ENCODE measurements around the gene FPR2. TPM values are rescaled to one million over a fixed set of nuclear protein-coding genes. Genes with fewer than 3 reads are reported as not detected.

Gene FPR2
- total RNA-seq, 1 donor from 2014 or later: not detected

DNA sequence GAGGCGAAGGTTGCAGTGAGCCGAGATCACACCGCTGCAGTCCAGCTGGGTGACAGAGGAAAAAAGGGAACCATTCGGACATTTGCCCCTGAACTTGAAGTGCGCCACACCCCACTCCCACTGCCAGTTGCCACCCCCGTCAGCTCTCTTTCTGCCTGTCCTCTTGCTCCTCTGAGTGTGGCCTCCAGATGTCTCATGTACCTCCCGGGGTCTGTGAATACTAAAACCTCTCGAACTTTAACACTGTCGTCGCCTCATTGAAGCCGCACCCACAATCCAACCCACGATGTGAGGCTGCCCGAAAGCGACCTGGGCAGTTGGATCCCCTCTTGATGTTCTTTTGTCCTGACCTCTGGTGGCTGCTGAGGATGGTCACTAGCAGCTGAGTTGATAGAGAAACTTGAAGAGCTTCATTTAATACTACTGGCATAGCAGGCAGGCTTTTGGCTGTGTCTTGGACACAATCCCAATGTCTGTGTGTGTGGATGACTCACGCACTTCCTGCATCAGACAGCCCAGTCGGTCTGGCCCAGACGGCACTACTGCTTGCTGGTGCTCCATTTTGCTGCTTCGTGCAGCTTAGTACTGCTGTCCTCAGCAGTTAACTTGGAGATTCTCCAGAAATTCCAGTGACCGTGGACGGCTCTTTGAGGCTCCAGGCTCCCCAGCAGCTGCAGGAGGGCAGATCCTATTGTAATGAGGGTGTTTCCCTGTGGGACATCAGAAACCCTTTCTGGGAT lies 38.2 kb downstream of the FPR2 start:
- peaks cover 11% of the 10 kb centered on the region for H3K4me1 ChIP-seq (ENCODE audit: insufficient read depth, low read length)
- FAIRE-seq (peak; percentile 95), DNase-seq (ENCODE audit: low read depth) (peak; percentile 95)
- H3K27me3 ChIP-seq (ENCODE audit: insufficient read depth, low read length): no peaks in the 10 kb centered on the region
- TF ChIP-seq, protein P1, sequence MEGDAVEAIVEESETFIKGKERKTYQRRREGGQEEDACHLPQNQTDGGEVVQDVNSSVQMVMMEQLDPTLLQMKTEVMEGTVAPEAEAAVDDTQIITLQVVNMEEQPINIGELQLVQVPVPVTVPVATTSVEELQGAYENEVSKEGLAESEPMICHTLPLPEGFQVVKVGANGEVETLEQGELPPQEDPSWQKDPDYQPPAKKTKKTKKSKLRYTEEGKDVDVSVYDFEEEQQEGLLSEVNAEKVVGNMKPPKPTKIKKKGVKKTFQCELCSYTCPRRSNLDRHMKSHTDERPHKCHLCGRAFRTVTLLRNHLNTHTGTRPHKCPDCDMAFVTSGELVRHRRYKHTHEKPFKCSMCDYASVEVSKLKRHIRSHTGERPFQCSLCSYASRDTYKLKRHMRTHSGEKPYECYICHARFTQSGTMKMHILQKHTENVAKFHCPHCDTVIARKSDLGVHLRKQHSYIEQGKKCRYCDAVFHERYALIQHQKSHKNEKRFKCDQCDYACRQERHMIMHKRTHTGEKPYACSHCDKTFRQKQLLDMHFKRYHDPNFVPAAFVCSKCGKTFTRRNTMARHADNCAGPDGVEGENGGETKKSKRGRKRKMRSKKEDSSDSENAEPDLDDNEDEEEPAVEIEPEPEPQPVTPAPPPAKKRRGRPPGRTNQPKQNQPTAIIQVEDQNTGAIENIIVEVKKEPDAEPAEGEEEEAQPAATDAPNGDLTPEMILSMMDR (IDR thresholded peaks at IDR 0.05; ENCODE audit: insufficient read depth, low read depth, low read length): no peak
- TF ChIP-seq EZH2 (IDR thresholded peaks at IDR 0.05; ENCODE audit: insufficient read depth, low read length): no peak
- H3K27me3 Mint-ChIP-seq (ENCODE audit: low read depth, unreplicated experiment): no peaks in the 10 kb centered on the region
- H3K9me3 Mint-ChIP-seq (ENCODE audit: unreplicated experiment): peaks cover 17% of the 10 kb centered on the region
- H3K4me2 ChIP-seq (ENCODE audit: low read length): peak overlapping the region; percentile 59
- H3K9ac ChIP-seq (ENCODE audit: low read length): no peak overlapping the region
- no peak overlapping the region for H2AFZ ChIP-seq (ENCODE audit: low read depth, low read length)
- no peaks in the 10 kb centered on the region for H3K36me3 ChIP-seq (ENCODE audit: insufficient read depth, low read length)
- H3K4me3 ChIP-seq (ENCODE audit: insufficient read depth, low read depth, low read length): no peak overlapping the region
- no peak overlapping the region for H3K4me3 Mint-ChIP-seq (ENCODE audit: unreplicated experiment)
- H4K20me1 ChIP-seq (ENCODE audit: insufficient read depth, low read length): no peaks in the 10 kb centered on the region
- H3K9me3 ChIP-seq (ENCODE audit: insufficient read depth, low read depth, low read length): peaks cover 3% of the 10 kb centered on the region
- no peak overlapping the region for H3K27ac Mint-ChIP-seq (ENCODE audit: unreplicated experiment)
- no peaks in the 10 kb centered on the region for H3K36me3 Mint-ChIP-seq (ENCODE audit: low read depth, unreplicated experiment)
- peaks cover 3% of the 10 kb centered on the region for H3K4me1 Mint-ChIP-seq (ENCODE audit: low read depth, unreplicated experiment)
- H3K27ac ChIP-seq (ENCODE audit: low read depth, low read length): peak overlapping the region; percentile 58
- no peaks in the 10 kb centered on the region for H3K79me2 ChIP-seq (ENCODE audit: insufficient read depth, low read length)

GRCh38 chr19:51799774-51800472 lies 38.9 kb downstream of the FPR2 start:
- H3K4me3 ChIP-seq (ENCODE audit: insufficient read depth, low read depth, low read length): no peak overlapping the region
- TF ChIP-seq, protein P1 (IDR thresholded peaks at IDR 0.05; ENCODE audit: insufficient read depth, low read depth, low read length): no peak
- TF ChIP-seq EZH2 (IDR thresholded peaks at IDR 0.05; ENCODE audit: insufficient read depth, low read length): no peak
- H3K36me3 ChIP-seq (ENCODE audit: insufficient read depth, low read length): no peaks in the 10 kb centered on the region
- Mint-ChIP-seq H3K9me3 (ENCODE audit: unreplicated experiment) (peaks cover 21% of the 10 kb centered on the region), H3K27me3 (ENCODE audit: low read depth, unreplicated experiment) (no peaks in the 10 kb centered on the region), H3K4me3 (ENCODE audit: unreplicated experiment) (no peak overlapping the region), H3K36me3 (ENCODE audit: low read depth, unreplicated experiment) (no peaks in the 10 kb centered on the region), H3K27ac (ENCODE audit: unreplicated experiment) (no peak overlapping the region), H3K4me1 (ENCODE audit: low read depth, unreplicated experiment) (peaks cover 3% of the 10 kb centered on the region)
- H3K4me1 ChIP-seq (ENCODE audit: insufficient read depth, low read length): peaks cover 11% of the 10 kb centered on the region
- no peaks in the 10 kb centered on the region for H3K27me3 ChIP-seq (ENCODE audit: insufficient read depth, low read length)
- H3K4me2 ChIP-seq (ENCODE audit: low read length): peak overlapping the region; percentile 59
- peaks cover 3% of the 10 kb centered on the region for H3K9me3 ChIP-seq (ENCODE audit: insufficient read depth, low read depth, low read length)
- H3K79me2 ChIP-seq (ENCODE audit: insufficient read depth, low read length): no peaks in the 10 kb centered on the region
- H3K9ac ChIP-seq (ENCODE audit: low read length): no peak overlapping the region
- H2AFZ ChIP-seq (ENCODE audit: low read depth, low read length): no peak overlapping the region
- DNase-seq (ENCODE audit: low read depth) (no peak), FAIRE-seq (no peak)
- H4K20me1 ChIP-seq (ENCODE audit: insufficient read depth, low read length): no peaks in the 10 kb centered on the region
- peak overlapping the region; percentile 47 for H3K27ac ChIP-seq (ENCODE audit: low read depth, low read length)

Measured in astrocyte (in vitro differentiated cells and primary cell).